ENCODE measurements around the gene NELL2.

DNA sequence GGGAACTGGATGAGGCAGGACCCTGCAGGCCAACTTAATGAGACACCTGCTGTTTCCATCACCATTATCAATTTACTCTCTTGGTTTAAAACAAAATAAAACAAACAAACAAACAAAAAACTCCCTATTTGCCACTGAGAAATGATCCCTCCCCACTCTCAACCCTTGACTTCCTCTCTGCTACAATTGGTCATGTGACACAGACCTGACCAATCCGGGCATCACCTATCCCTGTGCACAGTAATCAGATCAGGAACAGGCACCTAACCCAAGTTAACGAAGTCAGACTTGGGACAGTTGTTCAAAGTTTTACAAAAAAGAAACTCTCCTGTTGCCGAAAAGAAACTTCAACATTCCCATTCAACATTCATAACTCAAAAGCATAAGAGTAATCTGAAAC, 58.4 kb downstream of the NELL2 start:
- TF ChIP-seq EP300 (IDR thresholded peaks at IDR 0.05; ENCODE audit: borderline replicate concordance) = no peak
- no peak for TF ChIP-seq RAD21 (IDR thresholded peaks at IDR 0.05; ENCODE audit: low read depth)

All from Ishikawa (cell line).